Right ventricle myocardium superior (tissue), 1 donor: Measurements from ENCODE around the gene SDCBP2. TPM values are rescaled to one million over a fixed set of nuclear protein-coding genes. Genes with fewer than 3 reads are reported as not detected.

ENCODE experiments used
- ATAC-seq: fragments of 200-7000 bp; cut with Tn5 transposase; one replicate; pipeline ENCODE4 v1.9.1; 2020; ENCODE audit warnings: mild to moderate bottlenecking; ENCODE audit not compliant: poor library complexity
- DNase-seq: peaks from one replicate; pipeline ENCODE4 v3.0.0-alpha.2; 2020
- intact Hi-C: fragments of 100-400 bp; cut with DNase I; formaldehyde crosslinking; loops from one replicate; pipeline ENCODE4 v1.11.2; 2022
- total RNA-seq: library from RNA; stranded (reverse); fragmentation: NEBNext Ultra II Directional; extraction: Animal tissue kit (Norgen Biotek cat#: 25700); gene quantifications from one replicate; pipeline ENCODE4 v1.2.1, GENCODE V29; 2021
- donor health status: DM: no; HTN: yes; CAD: no; lungs with severe emphysema.

Gene SDCBP2
- total RNA-seq, 1 donor from 2014 or later = 2.5 TPM

GRCh38 chr20:1305712-1306111 lies 23.2 kb downstream of the SDCBP2 start:
- intact Hi-C loops = no loop called here
- ATAC-seq (no peak), DNase-seq (no peak)

GRCh38 chr20:1304710-1305515 lies 24.0 kb downstream of the SDCBP2 start:
- DNase-seq (no peak), ATAC-seq (no peak)
- intact Hi-C loops = no loop called here

- intact Hi-C loops = no loop called here
- DNase-seq (no peak), ATAC-seq (no peak)
These were observed 26.0 kb downstream of the SDCBP2 start for GRCh38 chr20:1302685-1303541.

- no peak for ATAC-seq
- DNase-seq = no peak
- intact Hi-C loops = no loop called here
These were observed 27.9 kb downstream of the SDCBP2 start for GRCh38 chr20:1301031-1301529.

GRCh38 chr20:1300083-1300840 lies 28.7 kb downstream of the SDCBP2 start:
- intact Hi-C loops = no loop called here
- DNase-seq = no peak
- ATAC-seq = no peak

GRCh38 chr20:1299522-1299921 lies 29.4 kb downstream of the SDCBP2 start:
- intact Hi-C loops = no loop called here
- ATAC-seq = no peak
- DNase-seq = no peak

- intact Hi-C loops = no loop called here
- DNase-seq (no peak), ATAC-seq (no peak)
These were observed 29.9 kb downstream of the SDCBP2 start for GRCh38 chr20:1298888-1299511.

GRCh38 chr20:1298166-1298565 lies 30.8 kb downstream of the SDCBP2 start:
- DNase-seq = no peak
- intact Hi-C loops = no loop called here
- ATAC-seq = no peak

GRCh38 chr20:1297486-1297885 lies 31.5 kb downstream of the SDCBP2 start:
- intact Hi-C loops = no loop called here
- DNase-seq (no peak), ATAC-seq (no peak)

- intact Hi-C loops = no loop called here
- ATAC-seq = no peak
- no peak for DNase-seq
These were observed 32.0 kb downstream of the SDCBP2 start for GRCh38 chr20:1296922-1297321.

GRCh38 chr20:1296117-1296610 lies 32.8 kb downstream of the SDCBP2 start:
- no peak for ATAC-seq
- no peak for DNase-seq
- intact Hi-C loops = no loop called here

- intact Hi-C loops = no loop called here
These were observed 33.5 kb downstream of the SDCBP2 start for GRCh38 chr20:1295276-1295930.

GRCh38 chr20:1294497-1294896 lies 34.4 kb downstream of the SDCBP2 start:
- DNase-seq (no peak), ATAC-seq (no peak)
- intact Hi-C loops = no loop called here

More at GRCh38 chr20:1295276-1295930, 33.5 kb downstream of the SDCBP2 start:
- DNase-seq (no peak), ATAC-seq (no peak)

- DNase-seq (no peak), ATAC-seq (no peak)
- intact Hi-C loops = no loop called here
These were observed 35.1 kb downstream of the SDCBP2 start for GRCh38 chr20:1293641-1294379.

GRCh38 chr20:1292620-1293019 lies 36.3 kb downstream of the SDCBP2 start:
- ATAC-seq (no peak), DNase-seq (no peak)
- intact Hi-C loops = no loop called here

GRCh38 chr20:1291191-1291741 lies 37.7 kb downstream of the SDCBP2 start:
- ATAC-seq (no peak), DNase-seq (no peak)
- intact Hi-C loops = no loop called here
